ENCODE results near the gene MRPS34.

Gene MRPS34

DNA sequence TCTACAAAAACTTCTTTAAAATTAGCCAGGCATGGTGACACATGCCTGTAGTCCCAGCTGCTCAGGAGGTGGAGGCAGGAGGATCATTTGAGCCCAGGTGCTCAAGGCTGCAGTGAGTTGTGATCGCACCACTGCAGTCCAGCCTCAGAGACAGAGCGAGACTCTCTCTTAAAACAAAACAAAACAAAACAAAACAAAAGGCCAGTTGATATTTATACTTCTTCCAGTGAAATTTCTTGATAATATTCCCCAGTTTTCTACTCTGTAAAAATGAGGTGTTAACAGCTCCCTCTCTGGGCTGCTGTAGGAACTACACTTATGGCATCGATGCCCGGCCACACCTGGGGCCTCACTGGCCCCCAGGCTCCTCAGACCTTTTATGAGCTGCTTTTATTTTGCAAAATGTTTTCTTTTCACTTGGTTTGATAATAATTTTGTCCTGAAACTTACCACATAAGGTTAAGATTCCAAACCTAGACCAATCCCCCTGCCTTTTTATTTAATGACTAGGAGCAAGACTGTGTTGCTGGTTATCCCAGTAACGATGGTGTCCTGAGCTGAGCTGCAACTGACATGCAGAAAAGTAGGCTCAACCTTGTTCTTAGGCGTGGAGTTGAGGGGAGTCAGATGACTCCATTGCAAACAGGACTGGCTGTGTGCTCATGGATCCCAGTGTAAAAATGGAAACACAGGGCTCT, 49.3 kb downstream of the MRPS34 start:
- DNase-seq, result peak; percentile 75

Data from activated effector memory CD4-positive, alpha-beta T cell treated with anti-CD3 and anti-CD28 coated beads, Interleukin-2, amount 50 U/mL, for 16 hours (primary cell).